ENCODE data around the gene CACNG5.

CACNG5 gene

DNA sequence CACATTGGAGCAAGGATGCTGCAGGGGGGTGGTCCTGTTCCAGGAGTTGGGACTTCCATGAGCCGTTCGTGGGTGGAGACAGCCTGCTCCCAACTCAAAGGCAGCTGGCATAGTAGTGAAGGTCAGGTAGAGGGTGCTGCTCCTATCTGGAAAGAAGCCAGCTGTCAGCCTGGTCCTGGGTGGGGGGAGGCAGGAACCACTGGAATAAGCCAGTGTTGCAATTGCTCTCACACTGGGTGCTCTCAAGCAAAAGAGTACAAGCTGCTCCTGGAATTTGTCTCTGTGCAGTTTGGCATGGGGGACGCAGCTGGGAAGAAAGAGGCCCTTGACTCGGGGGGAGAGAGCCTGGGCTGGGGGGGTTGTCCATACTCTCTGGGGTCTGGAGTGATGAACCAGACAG is 8.7 kb downstream of the CACNG5 start:
- Histone ChIP-seq H3K27me3 (ENCODE audit: insufficient read depth, low read length, poor library complexity) (no peaks in the 10 kb centered on the region), H3K27ac (ENCODE audit: low read length) (no peak overlapping the region), H3K4me2 (ENCODE audit: insufficient read depth, low read length) (no peak overlapping the region), H3K79me2 (ENCODE audit: insufficient read depth, low read length) (no peaks in the 10 kb centered on the region), H4K20me1 (ENCODE audit: insufficient read depth, low read length) (peaks cover 3% of the 10 kb centered on the region; the same call in 1 of the 2 replicates), H3K4me3 (ENCODE audit: low read depth in 1 of 2, low read length in 2 of 2) (no peak overlapping the region), H3K9ac (ENCODE audit: low read depth, low read length) (no peak overlapping the region), H3K4me1 (ENCODE audit: insufficient read depth, low read length) (no peaks in the 10 kb centered on the region), H2AFZ (ENCODE audit: low read depth, low read length) (no peak overlapping the region), H3K36me3 (ENCODE audit: insufficient read depth, low read length) (no peaks in the 10 kb centered on the region), H3K9me3 (ENCODE audit: insufficient read depth, low read length, severe bottlenecking) (peaks cover 6% of the 10 kb centered on the region)
- no peak for DNase-seq
- ATAC-seq (ENCODE audit: insufficient read depth, low read depth) = no peak
- TF ChIP-seq EZH2 (IDR thresholded peaks at IDR 0.05; ENCODE audit: borderline replicate concordance, low read depth, low read length, severe bottlenecking) = no peak
- TF ChIP-seq, protein P1, sequence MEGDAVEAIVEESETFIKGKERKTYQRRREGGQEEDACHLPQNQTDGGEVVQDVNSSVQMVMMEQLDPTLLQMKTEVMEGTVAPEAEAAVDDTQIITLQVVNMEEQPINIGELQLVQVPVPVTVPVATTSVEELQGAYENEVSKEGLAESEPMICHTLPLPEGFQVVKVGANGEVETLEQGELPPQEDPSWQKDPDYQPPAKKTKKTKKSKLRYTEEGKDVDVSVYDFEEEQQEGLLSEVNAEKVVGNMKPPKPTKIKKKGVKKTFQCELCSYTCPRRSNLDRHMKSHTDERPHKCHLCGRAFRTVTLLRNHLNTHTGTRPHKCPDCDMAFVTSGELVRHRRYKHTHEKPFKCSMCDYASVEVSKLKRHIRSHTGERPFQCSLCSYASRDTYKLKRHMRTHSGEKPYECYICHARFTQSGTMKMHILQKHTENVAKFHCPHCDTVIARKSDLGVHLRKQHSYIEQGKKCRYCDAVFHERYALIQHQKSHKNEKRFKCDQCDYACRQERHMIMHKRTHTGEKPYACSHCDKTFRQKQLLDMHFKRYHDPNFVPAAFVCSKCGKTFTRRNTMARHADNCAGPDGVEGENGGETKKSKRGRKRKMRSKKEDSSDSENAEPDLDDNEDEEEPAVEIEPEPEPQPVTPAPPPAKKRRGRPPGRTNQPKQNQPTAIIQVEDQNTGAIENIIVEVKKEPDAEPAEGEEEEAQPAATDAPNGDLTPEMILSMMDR (IDR thresholded peaks at IDR 0.05; ENCODE audit: borderline replicate concordance, extremely low read depth, low read length, poor library complexity, severe bottlenecking) = no peak

DNA sequence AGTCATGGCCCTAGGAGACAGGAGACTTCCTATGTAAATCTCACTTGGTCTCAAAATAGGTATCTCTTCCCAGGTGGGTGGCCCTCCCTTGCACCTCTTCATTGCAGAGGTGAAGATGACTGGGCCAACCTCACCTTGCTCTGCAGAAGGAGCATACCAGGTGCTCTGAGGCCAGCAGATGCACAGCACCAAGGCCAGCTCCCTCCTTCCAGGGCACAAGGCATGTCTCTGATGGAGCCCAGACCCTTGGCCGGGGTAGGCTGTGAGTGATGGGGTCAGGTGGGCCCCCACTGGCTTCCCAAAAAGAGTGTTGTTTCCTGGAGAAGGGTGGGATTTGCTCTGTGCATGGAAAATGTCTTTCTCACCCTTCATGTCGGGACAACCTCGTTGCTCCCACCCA is 12.8 kb downstream of the CACNG5 start:
- Histone ChIP-seq H3K9me3 (ENCODE audit: insufficient read depth, low read length, severe bottlenecking) (peaks cover 6% of the 10 kb centered on the region), H3K79me2 (ENCODE audit: insufficient read depth, low read length) (no peaks in the 10 kb centered on the region), H3K9ac (ENCODE audit: low read depth, low read length) (no peak overlapping the region), H3K4me1 (ENCODE audit: insufficient read depth, low read length) (no peaks in the 10 kb centered on the region), H3K4me2 (ENCODE audit: insufficient read depth, low read length) (no peak overlapping the region), H4K20me1 (ENCODE audit: insufficient read depth, low read length) (no peaks in the 10 kb centered on the region), H3K27me3 (ENCODE audit: insufficient read depth, low read length, poor library complexity) (no peaks in the 10 kb centered on the region), H2AFZ (ENCODE audit: low read depth, low read length) (no peak overlapping the region), H3K36me3 (ENCODE audit: insufficient read depth, low read length) (no peaks in the 10 kb centered on the region), H3K27ac (ENCODE audit: low read length) (no peak overlapping the region), H3K4me3 (ENCODE audit: low read depth in 1 of 2, low read length in 2 of 2) (no peak overlapping the region)
- ATAC-seq (ENCODE audit: insufficient read depth, low read depth) = no peak
- DNase-seq = no peak
- TF ChIP-seq, protein P1 (IDR thresholded peaks at IDR 0.05; ENCODE audit: borderline replicate concordance, extremely low read depth, low read length, poor library complexity, severe bottlenecking) = no peak
- no peak for TF ChIP-seq EZH2 (IDR thresholded peaks at IDR 0.05; ENCODE audit: borderline replicate concordance, low read depth, low read length, severe bottlenecking)

DNA sequence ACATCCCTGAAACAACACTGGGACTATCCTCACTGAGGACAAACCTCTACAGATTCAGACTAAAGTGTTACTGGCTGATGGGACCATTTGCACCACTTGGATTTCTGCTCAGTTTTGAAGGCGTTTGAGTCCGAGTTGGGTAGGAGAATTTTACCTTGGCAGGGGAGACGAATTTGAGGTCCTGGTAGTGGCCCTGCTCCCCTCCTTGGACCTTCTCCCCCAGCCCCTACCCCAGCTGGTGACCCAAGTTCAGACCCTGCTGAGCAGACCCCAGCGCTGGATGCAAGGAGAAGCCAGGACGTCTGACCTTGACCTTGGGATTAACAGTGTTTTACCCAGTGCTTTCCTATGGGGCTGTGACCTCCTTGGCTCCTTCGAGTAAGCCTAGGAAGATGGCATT is 13.6 kb downstream of the CACNG5 start:
- DNase-seq (no peak), ATAC-seq (ENCODE audit: insufficient read depth, low read depth) (no peak)
- H3K9ac ChIP-seq (ENCODE audit: low read depth, low read length) = no peak overlapping the region
- no peaks in the 10 kb centered on the region for H3K36me3 ChIP-seq (ENCODE audit: insufficient read depth, low read length)
- no peak for TF ChIP-seq EZH2 (IDR thresholded peaks at IDR 0.05; ENCODE audit: borderline replicate concordance, low read depth, low read length, severe bottlenecking)
- TF ChIP-seq, protein P1 (IDR thresholded peaks at IDR 0.05; ENCODE audit: borderline replicate concordance, extremely low read depth, low read length, poor library complexity, severe bottlenecking) = no peak
- no peak overlapping the region for H3K4me2 ChIP-seq (ENCODE audit: insufficient read depth, low read length)
- no peaks in the 10 kb centered on the region for H3K79me2 ChIP-seq (ENCODE audit: insufficient read depth, low read length)
- H3K27me3 ChIP-seq (ENCODE audit: insufficient read depth, low read length, poor library complexity) = no peaks in the 10 kb centered on the region
- no peaks in the 10 kb centered on the region for H3K4me1 ChIP-seq (ENCODE audit: insufficient read depth, low read length)
- no peak overlapping the region for H3K27ac ChIP-seq (ENCODE audit: low read length)
- H4K20me1 ChIP-seq (ENCODE audit: insufficient read depth, low read length) = no peaks in the 10 kb centered on the region
- peaks cover 6% of the 10 kb centered on the region for H3K9me3 ChIP-seq (ENCODE audit: insufficient read depth, low read length, severe bottlenecking)
- H3K4me3 ChIP-seq (ENCODE audit: low read depth in 1 of 2, low read length in 2 of 2) = no peak overlapping the region
- H2AFZ ChIP-seq (ENCODE audit: low read depth, low read length) = no peak overlapping the region
